Neuronal stem cell (in vitro differentiated cells): ENCODE measurements around the gene SKP2.

ENCODE experiments used
- DNase-seq: peaks from one replicate; pipeline ENCODE4 v3.0.0-alpha.2; 2013; ENCODE audit warnings: low spot score
- H2AFZ ChIP-seq: one replicate; pipeline ENCODE4 v1.6.1; 2013; ENCODE audit warnings: mild to moderate bottlenecking, low read length, inconsistent platforms
- H2AK5ac ChIP-seq: 2 replicates; pipeline ENCODE4 v1.6.1; 2013; ENCODE audit warnings: low read depth, mild to moderate bottlenecking, inconsistent platforms, low read length, moderate library complexity, mixed read lengths
- H2BK120ac ChIP-seq: 2 replicates; pipeline ENCODE4 v1.6.1; 2013; ENCODE audit warnings: low read depth, mild to moderate bottlenecking, inconsistent platforms, low read length, moderate library complexity, mixed read lengths
- H2BK12ac ChIP-seq: one replicate; pipeline ENCODE4 v1.6.1; 2013; ENCODE audit warnings: low read length, inconsistent platforms
- H2BK15ac ChIP-seq: 2 replicates; pipeline ENCODE4 v1.6.1; 2013; ENCODE audit warnings: mild to moderate bottlenecking, low read length, inconsistent platforms, mixed read lengths
- H2BK5ac ChIP-seq: one replicate; pipeline ENCODE4 v1.6.1; 2013; ENCODE audit warnings: inconsistent platforms, mild to moderate bottlenecking, low read length, moderate library complexity
- H3K14ac ChIP-seq: one replicate; pipeline ENCODE4 v1.6.1; 2013; ENCODE audit warnings: low read length, inconsistent platforms
- H3K18ac ChIP-seq: 2 replicates; pipeline ENCODE4 v1.6.1; 2013; ENCODE audit warnings: low read length, inconsistent platforms
- H3K23ac ChIP-seq: 2 replicates; pipeline ENCODE4 v1.6.1; 2013; ENCODE audit warnings: low read depth, mild to moderate bottlenecking, mixed read lengths, low read length, inconsistent platforms; ENCODE audit not compliant: poor library complexity
- H3K27ac ChIP-seq: replicated peaks from 3 replicates; pipeline ENCODE4 v1.5.1; 2013; ENCODE audit warnings: low read length, inconsistent platforms
- H3K27me3 ChIP-seq, 3 experiments: 2 replicates each; pipeline ENCODE4 v1.6.1; 2013; ENCODE audit warnings: low read length in 3 of 3, mild to moderate bottlenecking in 2 of 3, inconsistent platforms in 1 of 3, low read depth in 1 of 3, mixed read lengths in 1 of 3, moderate library complexity in 1 of 3; ENCODE audit not compliant: control insufficient read depth in 3 of 3, insufficient read depth in 3 of 3
- H3K36me3 ChIP-seq, 2 donors: replicated peaks in 1 of 2; 2 replicates each; pipeline ENCODE4 v1.6.1; 2013; ENCODE audit warnings: low read length in 2 of 2; ENCODE audit not compliant: control insufficient read depth in 2 of 2, insufficient read depth in 2 of 2
- H3K4ac ChIP-seq: 2 replicates; pipeline ENCODE4 v1.6.1; 2013; ENCODE audit warnings: inconsistent platforms, mild to moderate bottlenecking, low read length, moderate library complexity
- H3K4me1 ChIP-seq, 2 donors: 1 replicate in 1 of 2; 2 replicates in 1 of 2; pipeline ENCODE4 v1.6.1; 2013; ENCODE audit warnings: low read length in 2 of 2, low read depth in 1 of 2; ENCODE audit not compliant: control insufficient read depth in 2 of 2, insufficient read depth in 1 of 2
- H3K4me2 ChIP-seq: one replicate; pipeline ENCODE4 v1.6.1; 2013; ENCODE audit warnings: mild to moderate bottlenecking, low read length, inconsistent platforms; ENCODE audit not compliant: insufficient read depth, poor library complexity, severe bottlenecking
- H3K4me3 ChIP-seq, 2 donors: 2 replicates each; pipeline ENCODE4 v1.5.1; 2013; ENCODE audit warnings: low read length in 2 of 2, mild to moderate bottlenecking in 2 of 2, inconsistent platforms in 1 of 2, moderate library complexity in 1 of 2
- H3K79me1 ChIP-seq: one replicate; pipeline ENCODE4 v1.6.1; 2013; ENCODE audit warnings: low read depth, mild to moderate bottlenecking, inconsistent platforms, low read length, moderate library complexity
- H3K9ac ChIP-seq: one replicate; pipeline ENCODE4 v1.6.1; 2013; ENCODE audit warnings: mild to moderate bottlenecking, low read depth, low read length, inconsistent platforms; ENCODE audit not compliant: poor library complexity
- H3K9me3 ChIP-seq, 2 donors: replicated peaks in 1 of 2; 2 replicates each; pipeline versions ENCODE3 to v1.6.1; 2013; ENCODE audit warnings: low read length in 2 of 2, mild to moderate bottlenecking in 2 of 2, inconsistent platforms in 1 of 2, low read depth in 1 of 2, mixed read lengths in 1 of 2, moderate library complexity in 1 of 2; ENCODE audit not compliant: control insufficient read depth in 2 of 2, insufficient read depth in 1 of 2
- H4K8ac ChIP-seq: one replicate; pipeline ENCODE4 v1.6.1; 2013; ENCODE audit warnings: low read depth, mild to moderate bottlenecking, inconsistent platforms, low read length, moderate library complexity
- H4K91ac ChIP-seq: one replicate; pipeline ENCODE4 v1.6.1; 2013; ENCODE audit warnings: low read length, low read depth, mild to moderate bottlenecking, inconsistent platforms; ENCODE audit not compliant: poor library complexity
- WGBS, 2 donors: extraction: QIAGEN DNeasy Blood & Tissue Kit; methylation state at CpG; one replicate each; pipeline ENCODE4 v1.1.7; 2013; ENCODE audit warnings: missing lambda C conversion rate in 2 of 2, mixed read lengths in 1 of 2; ENCODE audit not compliant: insufficient read length in 2 of 2, insufficient replicate concordance in 1 of 2; ENCODE audit errors: extremely low coverage in 2 of 2; 5-methylcytosine and 5-hydroxymethylcytosine counted together

SKP2 gene

DNA sequence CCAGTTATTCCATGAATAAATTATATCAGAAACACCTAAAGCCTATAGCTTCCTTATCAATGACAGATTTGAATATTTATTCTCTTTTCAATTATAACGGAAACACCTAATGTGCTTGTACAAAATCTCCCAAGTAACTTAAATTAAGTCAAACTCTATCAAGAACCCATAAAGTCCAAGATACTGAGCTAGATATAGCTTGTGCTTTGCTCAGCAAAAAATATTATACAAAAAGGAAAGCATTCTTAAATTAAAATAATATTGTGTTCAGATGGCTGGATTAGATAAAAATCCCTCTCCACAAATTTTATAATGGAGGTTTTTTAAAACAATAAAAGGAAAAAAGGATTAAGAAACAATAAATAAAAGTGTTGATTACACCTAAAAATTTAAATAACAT lies 66.1 kb downstream of the SKP2 start:
- WGBS, 2 donors, result no CpG with 5 or more reads among the region's 1 CpG
- H2AFZ ChIP-seq, result no peak overlapping the region
- peaks cover 4 to 95% of the 10 kb centered on the region in 2 donors for H3K36me3 ChIP-seq

GRCh38 chr5:36222620-36223019 lies 70.7 kb downstream of the SKP2 start:
- no peak overlapping the region for H3K18ac ChIP-seq
- H3K14ac ChIP-seq, result no peak overlapping the region
- no peak for DNase-seq
- no peak overlapping the region for H2AFZ ChIP-seq
- H3K36me3 ChIP-seq, result peaks cover 6 to 90% of the 10 kb centered on the region in 2 donors
- H3K23ac ChIP-seq, result no peak overlapping the region
- no peak overlapping the region for H3K4ac ChIP-seq
- no peak overlapping the region for H4K91ac ChIP-seq
- H2BK120ac ChIP-seq, result no peak overlapping the region
- no peak overlapping the region for H3K9ac ChIP-seq
- no peak overlapping the region for H3K4me3 ChIP-seq
- no CpG with 5 or more reads among the region's 1 CpG for WGBS, 2 donors
- H3K27me3 ChIP-seq, result no peaks in the 10 kb centered on the region
- H2BK5ac ChIP-seq, result no peak overlapping the region
- no peak overlapping the region for H3K4me2 ChIP-seq
- no peak overlapping the region for H3K27ac ChIP-seq
- H2BK12ac ChIP-seq, result no peak overlapping the region
- no peaks in the 10 kb centered on the region for H3K9me3 ChIP-seq
- no peak overlapping the region for H2BK15ac ChIP-seq
- H3K4me1 ChIP-seq, result no peaks in the 10 kb centered on the region
- no peaks in the 10 kb centered on the region for H3K79me1 ChIP-seq
- no peak overlapping the region for H4K8ac ChIP-seq
- no peak overlapping the region for H2AK5ac ChIP-seq

More for the DNA sequence above, 66.1 kb downstream of the SKP2 start:
- Histone ChIP-seq H3K4me3 (no peak overlapping the region), H2BK5ac (no peak overlapping the region), H3K9ac (no peak overlapping the region), H4K8ac (no peak overlapping the region), H3K4me2 (no peak overlapping the region), H2BK12ac (no peak overlapping the region), H3K27ac (no peak overlapping the region), H3K4me1 (no peaks in the 10 kb centered on the region), H3K23ac (no peak overlapping the region), H2BK15ac (no peak overlapping the region), H3K9me3 (no peaks in the 10 kb centered on the region), H3K18ac (no peak overlapping the region), H2BK120ac (no peak overlapping the region), H3K79me1 (no peaks in the 10 kb centered on the region), H2AK5ac (no peak overlapping the region), H3K4ac (no peak overlapping the region), H3K27me3 (no peaks in the 10 kb centered on the region), H4K91ac (no peak overlapping the region), H3K14ac (no peak overlapping the region)
- no peak for DNase-seq

GRCh38 chr5:36227046-36227445 lies 75.1 kb downstream of the SKP2 start:
- Histone ChIP-seq H3K14ac (no peak overlapping the region), H2BK120ac (no peak overlapping the region), H4K8ac (no peak overlapping the region), H3K4me2 (no peak overlapping the region), H3K27ac (no peak overlapping the region), H3K9me3 (no peaks in the 10 kb centered on the region), H2BK5ac (no peak overlapping the region), H3K18ac (no peak overlapping the region), H2BK12ac (no peak overlapping the region), H3K9ac (no peak overlapping the region), H2AK5ac (no peak overlapping the region), H2AFZ (no peak overlapping the region), H4K91ac (no peak overlapping the region), H3K4me1 (no peaks in the 10 kb centered on the region), H3K36me3 (peaks cover 2 to 46% of the 10 kb centered on the region in 2 donors), H3K23ac (no peak overlapping the region), H3K4me3 (no peak overlapping the region), H3K79me1 (no peaks in the 10 kb centered on the region), H3K27me3 (no peaks in the 10 kb centered on the region), H2BK15ac (no peak overlapping the region), H3K4ac (no peak overlapping the region)
- no peak for DNase-seq

- Histone ChIP-seq H3K9ac (no peak overlapping the region), H2BK5ac (no peak overlapping the region), H3K27ac (no peak overlapping the region), H3K23ac (no peak overlapping the region), H3K27me3 (no peaks in the 10 kb centered on the region), H2BK12ac (no peak overlapping the region), H2AK5ac (no peak overlapping the region), H3K4me2 (no peak overlapping the region), H4K91ac (no peak overlapping the region), H2BK120ac (no peak overlapping the region), H4K8ac (no peak overlapping the region), H3K9me3 (no peaks in the 10 kb centered on the region), H2BK15ac (no peak overlapping the region), H3K4me3 (no peak overlapping the region), H3K4me1 (no peaks in the 10 kb centered on the region), H2AFZ (no peak overlapping the region), H3K79me1 (no peaks in the 10 kb centered on the region), H3K14ac (no peak overlapping the region), H3K4ac (no peak overlapping the region), H3K18ac (no peak overlapping the region), H3K36me3 (peaks cover 2 to 32% of the 10 kb centered on the region in 2 donors)
- WGBS, 2 donors, result no CpG with 5 or more reads among the region's 7 CpGs
- no peak for DNase-seq
These were observed 76.6 kb downstream of the SKP2 start for GRCh38 chr5:36228505-36228904.
